OCI-LY7 (cell line): ENCODE results near the gene PCED1B. TPM values are rescaled to one million over a fixed set of nuclear protein-coding genes. Genes with fewer than 3 reads are reported as not detected.

Experiments
- BruUV-seq: library from RNA; stranded (reverse); fragments of 400-500 nt; replicated peaks from 2 replicates; lab custom pipeline; 2021; lab: Mats Ljungman, UMichigan
- CTCF ChIA-PET: fragments of 300-600 bp; sonication (Branson Sonifier 250); formaldehyde crosslinking; loops from one replicate; lab custom pipeline; 2022; ENCODE audit warnings: antibody characterized with exemption; ENCODE audit not compliant: unreplicated experiment; lab: Charles Lee
- POLR2A ChIA-PET: fragments of 300-600 bp; sonication (Branson Sonifier 250); formaldehyde crosslinking; loops from one replicate; lab custom pipeline; 2022; ENCODE audit warnings: antibody characterized with exemption; lab: Charles Lee
- DNase-seq: peaks from one replicate; pipeline ENCODE4 v3.0.0-alpha.2; 2015; ENCODE audit warnings: low spot score
- H2AFZ ChIP-seq: fragments of 200-600 bp; sonication (generic), shearing (Covaris generic); 2 replicates; pipeline ENCODE4 v1.6.1; 2014; ENCODE audit warnings: mild to moderate bottlenecking, antibody characterized with exemption, low read length, moderate library complexity
- H3K27ac ChIP-seq: fragments of 200-600 bp; sonication (generic); 2 replicates; pipeline ENCODE4 v1.5.1; 2014; ENCODE audit warnings: mixed run types, low read depth, mild to moderate bottlenecking, moderate library complexity, low read length, inconsistent platforms; ENCODE audit not compliant: poor library complexity, severe bottlenecking
- H3K36me3 ChIP-seq: fragments of 200-600 bp; sonication (generic); 2 replicates; pipeline ENCODE4 v1.6.1; 2014; ENCODE audit warnings: mild to moderate bottlenecking, antibody characterized with exemption, low read length, moderate library complexity, mixed read lengths; ENCODE audit not compliant: insufficient read depth
- H3K4me1 ChIP-seq: fragments of 200-600 bp; sonication (generic); 2 replicates; pipeline ENCODE4 v1.5.1; 2014; ENCODE audit warnings: mild to moderate bottlenecking, low read length; ENCODE audit not compliant: insufficient read depth, poor library complexity, severe bottlenecking
- H3K4me2 ChIP-seq: fragments of 200-600 bp; sonication (generic); 2 replicates; pipeline ENCODE4 v1.6.1; 2014; ENCODE audit warnings: mild to moderate bottlenecking, low read length
- H3K4me3 ChIP-seq: fragments of 200-600 bp; sonication (generic); 2 replicates; pipeline ENCODE4 v1.5.1; 2014; ENCODE audit warnings: mild to moderate bottlenecking, low read depth, low read length; ENCODE audit not compliant: poor library complexity, severe bottlenecking
- H3K79me2 ChIP-seq: fragments of 200-600 bp; sonication (generic); 2 replicates; pipeline ENCODE4 v1.6.1; 2016; ENCODE audit warnings: low read depth, mild to moderate bottlenecking, low read length, moderate library complexity, mixed read lengths; ENCODE audit not compliant: insufficient read depth
- H3K9me2 ChIP-seq: fragments of 200-600 bp; sonication (generic); 2 replicates; pipeline ENCODE4 v1.6.1; 2016; ENCODE audit warnings: mild to moderate bottlenecking, low read length, mixed read lengths; ENCODE audit not compliant: insufficient read depth
- H3K9me3 ChIP-seq: fragments of 200-600 bp; sonication (generic); 2 replicates; pipeline ENCODE4 v1.6.1; 2014; ENCODE audit warnings: mild to moderate bottlenecking, mixed run types, low read length, mixed read lengths
- H4K20me1 ChIP-seq: fragments of 200-600 bp; sonication (generic); 2 replicates; pipeline ENCODE4 v1.6.1; 2014; ENCODE audit warnings: mild to moderate bottlenecking, antibody characterized with exemption, low read length, moderate library complexity, mixed read lengths; ENCODE audit not compliant: insufficient read depth
- EZH2phosphoT487 ChIP-seq: fragments of 200-600 bp; sonication (generic); IDR thresholded peaks from 2 replicates; pipeline ENCODE4 v1.6.1; 2018; ENCODE audit warnings: low read depth, borderline replicate concordance, mild to moderate bottlenecking, mixed run types, antibody characterized with exemption, low read length, moderate library complexity, mixed read lengths
- intact Hi-C: fragments of 100-400 bp; cut with micrococcal nuclease; formaldehyde crosslinking; loops from one replicate; pipeline ENCODE4 v1.10.0; 2022; ENCODE audit not compliant: unreplicated experiment
- total RNA-seq, 2 experiments: library from RNA; depleted of rRNA in 1 of 2; stranded (reverse); fragments of >200 nt in 1 of 2; shearing (Covaris generic) in 1 of 2; gene quantifications; 2 replicates each; pipeline ENCODE4 v1.2.3, GENCODE V29; 2014 to 2022
- TF ChIP-seq, protein P1 (sequence below): fragments of 200-600 bp; sonication (generic); conservative IDR thresholded peaks from 2 replicates; pipeline ENCODE4 v1.5.1; 2014; ENCODE audit warnings: mild to moderate bottlenecking, antibody characterized with exemption, low read length, moderate library complexity, mixed read lengths

PCED1B gene
- total RNA-seq, 2 experiments from 2014 or later = 8.4 to 24.3 TPM

GRCh38 chr12:47156167-47156736 is 76.8 kb downstream of the PCED1B start:
- no peak for DNase-seq
- Histone ChIP-seq H3K4me3 (no peak overlapping the region), H3K4me2 (no peak overlapping the region), H4K20me1 (no peaks in the 10 kb centered on the region), H3K36me3 (no peaks in the 10 kb centered on the region), H3K9me2 (no peaks in the 10 kb centered on the region), H3K79me2 (no peaks in the 10 kb centered on the region), H3K9me3 (no peaks in the 10 kb centered on the region), H2AFZ (no peak overlapping the region), H3K4me1 (no peaks in the 10 kb centered on the region), H3K27ac (no peak overlapping the region)
- intact Hi-C loops = no loop called here
- BruUV-seq = no TSS peak
- ChIA-PET CTCF (no interaction called here), POLR2A (no interaction called here)
- TF ChIP-seq, protein P1, sequence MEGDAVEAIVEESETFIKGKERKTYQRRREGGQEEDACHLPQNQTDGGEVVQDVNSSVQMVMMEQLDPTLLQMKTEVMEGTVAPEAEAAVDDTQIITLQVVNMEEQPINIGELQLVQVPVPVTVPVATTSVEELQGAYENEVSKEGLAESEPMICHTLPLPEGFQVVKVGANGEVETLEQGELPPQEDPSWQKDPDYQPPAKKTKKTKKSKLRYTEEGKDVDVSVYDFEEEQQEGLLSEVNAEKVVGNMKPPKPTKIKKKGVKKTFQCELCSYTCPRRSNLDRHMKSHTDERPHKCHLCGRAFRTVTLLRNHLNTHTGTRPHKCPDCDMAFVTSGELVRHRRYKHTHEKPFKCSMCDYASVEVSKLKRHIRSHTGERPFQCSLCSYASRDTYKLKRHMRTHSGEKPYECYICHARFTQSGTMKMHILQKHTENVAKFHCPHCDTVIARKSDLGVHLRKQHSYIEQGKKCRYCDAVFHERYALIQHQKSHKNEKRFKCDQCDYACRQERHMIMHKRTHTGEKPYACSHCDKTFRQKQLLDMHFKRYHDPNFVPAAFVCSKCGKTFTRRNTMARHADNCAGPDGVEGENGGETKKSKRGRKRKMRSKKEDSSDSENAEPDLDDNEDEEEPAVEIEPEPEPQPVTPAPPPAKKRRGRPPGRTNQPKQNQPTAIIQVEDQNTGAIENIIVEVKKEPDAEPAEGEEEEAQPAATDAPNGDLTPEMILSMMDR = no peak
- TF ChIP-seq EZH2phosphoT487 = no peak

GRCh38 chr12:47158792-47159191 is 79.4 kb downstream of the PCED1B start:
- Histone ChIP-seq H3K36me3 (no peaks in the 10 kb centered on the region), H3K4me2 (no peak overlapping the region), H3K79me2 (no peaks in the 10 kb centered on the region), H3K4me3 (no peak overlapping the region), H2AFZ (no peak overlapping the region), H3K9me3 (no peaks in the 10 kb centered on the region), H3K4me1 (no peaks in the 10 kb centered on the region), H3K27ac (no peak overlapping the region), H4K20me1 (no peaks in the 10 kb centered on the region), H3K9me2 (no peaks in the 10 kb centered on the region)
- ChIA-PET CTCF (no interaction called here), POLR2A (interaction anchor here (0.6 kb wide), 2 partner anchors 82 to 235 kb away, joined by 3 read pairs; no protein-coding TSS in a partner anchor)
- TF ChIP-seq, protein P1 = no peak
- no peak for TF ChIP-seq EZH2phosphoT487
- BruUV-seq = no TSS peak
- intact Hi-C loops = no loop called here
- DNase-seq = no peak

- H4K20me1 ChIP-seq = no peaks in the 10 kb centered on the region
- H3K79me2 ChIP-seq = no peaks in the 10 kb centered on the region
- H3K9me2 ChIP-seq = no peaks in the 10 kb centered on the region
- CTCF ChIA-PET = no interaction called here
- no peak overlapping the region for H3K4me2 ChIP-seq
- no TSS peak for BruUV-seq
- H3K4me3 ChIP-seq = no peak overlapping the region
- POLR2A ChIA-PET = interaction anchor here (0.6 kb wide), 2 partner anchors 82 to 234 kb away, joined by 3 read pairs; no protein-coding TSS in a partner anchor
- H3K27ac ChIP-seq = no peak overlapping the region
- intact Hi-C loops = no loop called here
- H3K4me1 ChIP-seq = no peaks in the 10 kb centered on the region
- TF ChIP-seq, protein P1 = no peak
- TF ChIP-seq EZH2phosphoT487 = no peak
- no peak for DNase-seq
- H2AFZ ChIP-seq = no peak overlapping the region
- no peaks in the 10 kb centered on the region for H3K9me3 ChIP-seq
- H3K36me3 ChIP-seq = no peaks in the 10 kb centered on the region
Observed at GRCh38 chr12:47159348-47159747, 79.9 kb downstream of the PCED1B start.
